Lower leg skin (tissue), 4 donors: ENCODE results near the gene MACROD1. TPM values are rescaled to one million over a fixed set of nuclear protein-coding genes. Genes with fewer than 3 reads are reported as not detected.
"Not testable (repeated sequence)": the region's sequence is repeated elsewhere in the genome, so short reads cannot be mapped to it uniquely, and the experiment has no call there.

Experiments
- DNase-seq, 2 donors: peaks; one replicate each; pipeline ENCODE4 v3.0.0-alpha.2; 2019; ENCODE audit warnings: low spot score in 2 of 2
- H3K4me3 ChIP-seq: fragments of 200-600 bp; sonication (generic); 2 replicates; pipeline ENCODE4 v1.5.1; 2017; ENCODE audit warnings: mild to moderate bottlenecking, low read depth; ENCODE audit not compliant: poor library complexity, severe bottlenecking
- CTCF ChIP-seq, 3 donors: fragments of 450-650 bp; IDR thresholded peaks; one replicate each; pipeline ENCODE4 v1.5.1; 2016; ENCODE audit warnings: antibody characterized with exemption in 3 of 3, mild to moderate bottlenecking in 3 of 3, moderate library complexity in 2 of 3
- POLR2A ChIP-seq, 2 donors: fragments of 450-650 bp; IDR thresholded peaks; one replicate each; pipeline ENCODE4 v1.6.1; 2016 to 2017; ENCODE audit warnings: antibody characterized with exemption in 2 of 2, mild to moderate bottlenecking in 1 of 2, moderate library complexity in 1 of 2
- WGBS, 2 donors: methylation state at CpG; one replicate each; pipeline ENCODE4 v1.1.5; 2018; 5-methylcytosine and 5-hydroxymethylcytosine counted together
- intact Hi-C: fragments of 100-400 bp; cut with DNase I; formaldehyde crosslinking; loops from one replicate; pipeline ENCODE4 v1.15.0; 2023; ENCODE audit warnings: low total_unique reads
- total RNA-seq, 4 donors: library from RNA; depleted of rRNA; stranded (reverse); fragments of >200 nt; gene quantifications; one replicate each; pipeline ENCODE4 v1.1.0, GENCODE V29; 2016

The MACROD1 gene
- total RNA-seq, 4 donors from 2014 or later = 44.8 to 74.8 (median 55.6) TPM

DNA sequence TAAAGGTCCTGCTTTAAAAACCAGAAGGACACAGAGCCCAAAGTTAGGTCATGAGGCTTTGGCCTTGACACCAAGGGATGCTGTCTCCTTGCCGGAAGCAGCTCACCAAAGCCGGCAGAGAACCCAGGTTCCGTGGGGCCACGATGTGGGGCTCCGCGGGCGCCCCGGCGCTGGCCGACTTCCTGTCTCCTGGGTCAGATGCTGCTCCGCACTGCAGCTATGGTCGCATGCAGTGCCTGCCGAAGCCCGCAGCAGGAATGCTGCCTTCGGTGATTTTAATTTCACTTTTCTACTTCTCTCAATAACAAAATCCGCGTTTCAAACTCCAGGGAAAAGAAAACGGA lies 180.1 kb downstream of the MACROD1 start:
- WGBS, 2 donors = 0 to 1% methylated on average over 18 of the region's 18 CpGs
- intact Hi-C loops = no loop called here
- no peak for DNase-seq
- TF ChIP-seq CTCF (IDR thresholded peaks at IDR 0.05) (no peak), POLR2A (IDR thresholded peaks at IDR 0.05) (no peak)
- peak overlapping the region; percentile 91 for H3K4me3 ChIP-seq

DNA sequence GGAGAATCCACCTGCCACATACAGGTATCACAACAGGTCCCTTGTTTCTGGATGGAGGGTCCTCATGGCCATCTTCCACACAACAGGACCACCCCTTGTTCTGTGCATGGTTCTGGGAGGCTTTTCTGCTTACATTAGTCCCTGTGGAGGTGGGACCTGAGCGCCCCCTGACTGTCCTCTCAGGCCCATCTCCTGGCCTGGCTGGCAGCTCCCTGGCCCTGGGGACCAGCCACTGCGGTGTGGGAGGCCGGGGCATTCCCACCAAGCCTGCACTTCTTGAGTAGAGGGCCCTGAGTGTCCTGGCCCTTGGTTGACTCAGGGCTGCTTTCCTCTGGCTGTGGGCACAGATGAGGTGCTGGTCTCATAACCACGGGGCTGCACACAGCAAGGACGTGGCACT lies 186.5 kb downstream of the MACROD1 start:
- TF ChIP-seq CTCF (IDR thresholded peaks at IDR 0.05) = no peak
- no peak for TF ChIP-seq POLR2A (IDR thresholded peaks at IDR 0.05)
- H3K4me3 ChIP-seq = no peak overlapping the region
- WGBS, 2 donors = 92% methylated on average over 3 to 5 of the region's 5 CpGs
- intact Hi-C loops = no loop called here
- no peak for DNase-seq

DNA sequence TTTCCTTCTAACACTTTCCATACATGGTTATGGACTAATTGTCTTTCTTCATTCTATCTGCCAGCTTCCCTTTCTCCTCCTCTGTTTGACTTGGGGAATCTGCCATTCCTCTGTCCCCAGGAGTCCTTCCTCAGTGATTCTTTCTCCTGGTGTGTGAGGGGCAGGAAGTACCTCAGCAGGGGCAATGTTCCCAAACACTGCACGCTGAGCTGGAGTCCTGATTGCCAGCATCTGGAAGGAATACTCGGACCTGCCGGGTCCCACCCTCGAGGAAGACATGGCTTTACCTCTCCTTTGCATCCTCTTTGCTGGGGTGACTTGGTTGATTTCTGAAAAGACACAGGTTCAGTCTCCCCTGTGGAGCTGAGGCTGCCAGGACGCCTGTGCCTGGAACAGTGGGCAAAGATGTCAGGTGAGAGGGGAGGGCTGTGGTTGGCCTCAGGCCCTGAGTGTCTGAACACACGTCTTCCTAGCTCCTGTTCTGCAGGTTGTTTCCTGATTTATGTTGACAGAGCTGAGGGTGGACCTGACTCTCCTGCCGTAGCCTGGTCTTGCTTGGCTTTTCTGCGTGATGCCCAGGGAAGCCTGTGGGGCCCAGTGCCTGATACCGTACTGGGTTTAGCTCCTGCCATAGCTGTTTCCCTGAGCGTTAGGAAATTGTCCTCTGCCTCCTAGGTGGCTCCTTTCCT lies 187.2 kb downstream of the MACROD1 start:
- no peak overlapping the region for H3K4me3 ChIP-seq
- WGBS, 2 donors = 37 to 50% methylated on average over 10 of the region's 10 CpGs
- TF ChIP-seq CTCF (IDR thresholded peaks at IDR 0.05) (no peak), POLR2A (IDR thresholded peaks at IDR 0.05) (no peak)
- intact Hi-C loops = no loop called here
- DNase-seq = no peak

DNA sequence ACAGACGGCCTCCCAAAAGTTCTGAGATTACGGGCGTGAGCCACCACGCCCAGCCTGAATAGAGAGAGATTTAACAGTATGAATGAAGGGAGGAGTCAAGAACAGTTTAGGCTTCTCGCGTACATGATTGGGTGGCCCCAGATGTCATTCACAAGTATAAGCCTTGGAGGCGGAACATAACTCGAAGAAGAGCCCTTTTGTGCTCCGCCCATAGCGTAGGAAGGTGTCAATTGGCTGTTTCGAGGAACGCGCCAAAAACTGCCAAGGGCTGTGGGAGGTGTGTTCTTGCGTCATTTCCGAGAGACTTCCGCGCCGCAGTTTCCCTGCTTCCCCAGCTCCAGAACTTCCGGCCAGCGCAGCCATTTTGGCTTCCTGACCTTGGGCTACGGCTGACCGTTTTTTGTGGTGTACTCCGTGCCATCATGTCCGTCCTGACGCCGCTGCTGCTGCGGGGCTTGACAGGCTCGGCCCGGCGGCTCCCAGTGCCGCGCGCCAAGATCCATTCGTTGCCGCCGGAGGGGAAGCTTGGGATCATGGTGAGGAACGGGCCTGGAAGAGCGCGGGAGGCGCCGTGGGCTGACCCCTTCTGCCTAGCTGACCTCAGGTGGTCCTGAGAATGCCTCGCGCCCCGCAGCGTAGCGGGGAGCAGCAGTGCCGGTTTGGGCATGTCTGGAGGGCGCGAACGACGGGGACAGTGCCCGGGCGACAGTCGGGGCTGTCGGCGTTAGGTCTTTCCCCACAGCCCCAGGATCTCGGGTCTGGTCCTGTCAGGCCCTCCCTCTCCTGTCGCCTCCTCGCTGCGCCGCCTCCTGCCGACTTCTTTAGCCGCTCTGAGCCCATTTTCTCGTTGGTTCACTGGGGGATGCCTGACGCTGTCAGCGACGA lies 191.4 kb downstream of the MACROD1 start, which contains the start of gene COX8A:
Gene COX8A, plus strand, starts transcription at position 362 of the 885 bp plus-strand sequence. Its CDS starts 61 bp downstream, at position 423.
- peak; percentile 99 to 100 for DNase-seq
- no peak for TF ChIP-seq CTCF (IDR thresholded peaks at IDR 0.05)
- no peak for TF ChIP-seq POLR2A (IDR thresholded peaks at IDR 0.05)
- WGBS, 2 donors = 0 to 1% methylated on average over 47 to 60 of the region's 67 CpGs
- intact Hi-C loops = no loop called here
- H3K4me3 ChIP-seq = peak within 1 kb of the TSS; percentile 82

- WGBS, 2 donors = 65 to 66% methylated on average over 18 of the region's 18 CpGs
- DNase-seq, intact Hi-C loops, H3K4me3 ChIP-seq: not testable (repeated sequence)
Observed at GRCh38 chr11:63973912-63974258, 192.0 kb downstream of the MACROD1 start.

DNA sequence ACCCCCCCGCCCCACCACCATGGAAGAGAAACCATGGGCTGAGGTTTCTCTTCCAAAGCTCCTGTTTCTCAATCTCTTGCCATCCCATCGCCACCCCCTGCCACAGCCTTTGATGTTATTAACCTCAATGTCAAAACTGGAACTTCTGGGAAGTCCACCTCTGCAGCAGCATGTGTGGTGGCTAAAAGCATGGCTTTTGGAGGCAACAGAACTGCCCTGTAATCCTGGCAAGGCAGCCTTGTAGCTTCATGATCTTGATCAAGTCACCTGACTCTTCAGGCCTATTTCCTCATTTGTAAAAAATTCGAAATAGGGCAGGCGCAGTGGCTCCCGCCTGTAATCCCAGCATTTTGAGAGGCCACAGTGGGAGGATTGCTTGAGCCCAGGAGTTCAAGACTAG lies 195.0 kb downstream of the MACROD1 start:
- 79% methylated on average over 5 of the region's 5 CpGs for WGBS, 2 donors
- H3K4me3 ChIP-seq = no peak overlapping the region
- intact Hi-C loops = no loop called here
- no peak for TF ChIP-seq CTCF (IDR thresholded peaks at IDR 0.05)
- TF ChIP-seq POLR2A (IDR thresholded peaks at IDR 0.05) = no peak
- DNase-seq = no peak
